LoVo (cell line): ENCODE measurements around the gene PCDHA1.
"Not testable (repeated sequence)": the region's sequence is repeated elsewhere in the genome, so short reads cannot be mapped to it uniquely, and the experiment has no call there.

Experiments used
- DNase-seq: peaks from one replicate; pipeline ENCODE4 v3.0.0-alpha.2; 2016; ENCODE audit warnings: low spot score

PCDHA1 gene

GRCh38 chr5:140808241-140808888 lies 22.4 kb downstream of the PCDHA1 start:
- not testable (repeated sequence) for DNase-seq

DNA sequence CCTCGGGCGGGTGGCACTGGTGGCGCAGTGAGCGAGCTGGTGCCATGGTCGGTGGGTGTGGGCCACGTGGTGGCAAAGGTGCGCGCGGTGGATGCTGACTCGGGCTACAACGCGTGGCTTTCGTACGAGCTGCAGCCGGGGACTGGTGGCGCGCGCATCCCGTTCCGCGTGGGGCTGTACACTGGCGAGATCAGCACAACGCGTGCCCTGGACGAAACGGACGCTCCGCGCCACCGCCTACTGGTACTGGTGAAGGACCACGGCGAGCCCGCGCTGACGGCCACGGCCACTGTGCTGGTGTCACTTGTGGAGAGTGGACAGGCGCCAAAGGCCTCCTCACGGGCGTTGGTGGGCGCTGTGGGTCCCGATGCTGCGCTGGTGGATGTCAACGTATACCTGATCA lies 22.9 kb downstream of the PCDHA1 start:
- DNase-seq, result no peak

GRCh38 chr5:140821375-140822280 lies 35.7 kb downstream of the PCDHA1 start, which contains the start of gene PCDHA5:
TSS of gene PCDHA5 (plus strand) at chr5:140821613.
- DNase-seq, result no peak

DNA sequence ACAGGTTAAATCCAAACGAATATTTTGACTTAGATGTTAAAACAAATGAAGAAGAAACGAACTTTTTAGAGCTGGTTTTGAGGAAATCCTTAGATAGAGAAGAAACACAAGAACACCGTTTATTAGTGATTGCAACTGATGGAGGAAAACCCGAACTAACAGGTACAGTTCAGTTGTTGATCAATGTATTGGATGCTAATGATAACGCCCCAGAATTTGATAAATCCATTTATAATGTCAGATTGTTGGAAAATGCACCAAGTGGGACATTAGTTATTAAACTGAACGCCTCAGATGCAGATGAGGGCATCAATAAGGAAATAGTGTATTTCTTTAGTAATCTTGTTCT lies 36.3 kb downstream of the PCDHA1 start:
- no peak for DNase-seq

DNA sequence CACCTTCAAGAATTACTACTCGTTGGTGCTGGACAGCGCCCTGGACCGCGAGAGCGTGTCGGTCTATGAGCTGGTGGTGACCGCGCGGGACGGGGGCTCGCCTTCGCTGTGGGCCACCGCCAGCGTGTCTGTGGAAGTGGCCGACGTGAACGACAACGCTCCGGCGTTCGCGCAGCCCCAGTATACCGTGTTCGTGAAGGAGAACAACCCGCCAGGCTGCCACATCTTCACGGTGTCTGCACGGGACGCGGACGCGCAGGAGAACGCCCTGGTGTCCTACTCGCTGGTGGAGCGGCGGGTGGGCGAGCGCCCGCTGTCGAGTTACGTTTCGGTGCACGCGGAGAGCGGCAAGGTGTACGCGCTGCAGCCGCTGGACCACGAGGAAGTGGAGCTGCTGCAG lies 37.0 kb downstream of the PCDHA1 start:
- DNase-seq, result not testable (repeated sequence)

- no peak for DNase-seq
Measured at GRCh38 chr5:140823475-140823874, 37.5 kb downstream of the PCDHA1 start.

GRCh38 chr5:140827704-140828361 lies 41.9 kb downstream of the PCDHA1 start, which contains the start of gene PCDHA6:
TSS of gene PCDHA6 (plus strand) at chr5:140827960. CDS start at chr5:140828092, 132 bp downstream.
- DNase-seq, result no peak

- no peak for DNase-seq
Measured at GRCh38 chr5:140828362-140828737, 42.4 kb downstream of the PCDHA1 start.

- DNase-seq, result not testable (repeated sequence)
Measured at GRCh38 chr5:140829511-140830501, 43.9 kb downstream of the PCDHA1 start.

DNA sequence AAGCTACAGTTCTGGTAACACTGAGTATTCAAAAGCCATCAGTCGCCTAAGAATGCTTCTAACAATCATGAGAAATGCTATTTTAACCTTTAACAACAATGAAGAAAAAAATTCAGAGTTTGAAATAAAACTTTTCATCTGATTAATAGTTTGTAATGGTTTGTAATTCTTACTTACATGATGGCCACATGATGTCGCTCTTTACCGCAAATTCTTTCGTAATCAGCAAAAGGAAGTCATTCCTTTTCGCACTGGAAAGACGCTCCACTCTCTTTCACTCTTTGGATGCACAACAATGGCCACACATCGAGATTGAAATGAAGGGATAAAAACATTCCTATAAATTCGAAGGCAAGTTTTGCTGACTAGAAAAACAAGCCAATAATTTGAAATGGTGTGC lies 48.1 kb downstream of the PCDHA1 start, which contains the start of gene PCDHA7:
PCDHA7 (plus strand) TSS at position 277 of the 400 bp plus-strand sequence; CDS start at position 392, 115 bp downstream.
- no peak for DNase-seq

DNA sequence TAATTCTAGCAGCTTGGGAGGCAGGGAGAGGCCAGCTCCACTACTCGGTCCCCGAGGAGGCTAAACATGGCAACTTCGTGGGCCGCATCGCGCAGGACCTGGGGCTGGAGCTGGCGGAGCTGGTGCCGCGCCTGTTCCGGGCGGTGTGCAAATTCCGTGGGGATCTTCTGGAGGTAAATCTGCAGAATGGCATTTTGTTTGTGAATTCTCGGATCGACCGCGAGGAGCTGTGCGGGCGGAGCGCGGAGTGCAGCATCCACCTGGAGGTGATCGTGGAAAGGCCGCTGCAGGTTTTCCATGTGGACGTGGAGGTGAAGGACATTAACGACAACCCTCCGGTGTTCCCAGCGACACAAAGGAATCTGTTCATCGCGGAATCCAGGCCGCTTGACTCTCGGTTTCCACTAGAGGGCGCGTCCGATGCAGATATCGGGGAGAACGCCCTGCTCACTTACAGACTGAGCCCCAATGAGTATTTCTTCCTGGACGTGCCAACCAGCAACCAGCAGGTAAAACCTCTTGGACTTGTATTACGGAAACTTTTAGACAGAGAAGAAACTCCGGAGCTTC lies 48.6 kb downstream of the PCDHA1 start:
- DNase-seq, result not testable (repeated sequence)

- DNase-seq, result no peak
Measured at GRCh38 chr5:140835622-140836510, 49.9 kb downstream of the PCDHA1 start.

GRCh38 chr5:140840978-140841962 lies 55.3 kb downstream of the PCDHA1 start, which contains the start of gene PCDHA8:
TSS of gene PCDHA8 (plus strand) at chr5:140841187. CDS start at chr5:140841322, 135 bp downstream.
- peak; percentile 60 for DNase-seq

DNA sequence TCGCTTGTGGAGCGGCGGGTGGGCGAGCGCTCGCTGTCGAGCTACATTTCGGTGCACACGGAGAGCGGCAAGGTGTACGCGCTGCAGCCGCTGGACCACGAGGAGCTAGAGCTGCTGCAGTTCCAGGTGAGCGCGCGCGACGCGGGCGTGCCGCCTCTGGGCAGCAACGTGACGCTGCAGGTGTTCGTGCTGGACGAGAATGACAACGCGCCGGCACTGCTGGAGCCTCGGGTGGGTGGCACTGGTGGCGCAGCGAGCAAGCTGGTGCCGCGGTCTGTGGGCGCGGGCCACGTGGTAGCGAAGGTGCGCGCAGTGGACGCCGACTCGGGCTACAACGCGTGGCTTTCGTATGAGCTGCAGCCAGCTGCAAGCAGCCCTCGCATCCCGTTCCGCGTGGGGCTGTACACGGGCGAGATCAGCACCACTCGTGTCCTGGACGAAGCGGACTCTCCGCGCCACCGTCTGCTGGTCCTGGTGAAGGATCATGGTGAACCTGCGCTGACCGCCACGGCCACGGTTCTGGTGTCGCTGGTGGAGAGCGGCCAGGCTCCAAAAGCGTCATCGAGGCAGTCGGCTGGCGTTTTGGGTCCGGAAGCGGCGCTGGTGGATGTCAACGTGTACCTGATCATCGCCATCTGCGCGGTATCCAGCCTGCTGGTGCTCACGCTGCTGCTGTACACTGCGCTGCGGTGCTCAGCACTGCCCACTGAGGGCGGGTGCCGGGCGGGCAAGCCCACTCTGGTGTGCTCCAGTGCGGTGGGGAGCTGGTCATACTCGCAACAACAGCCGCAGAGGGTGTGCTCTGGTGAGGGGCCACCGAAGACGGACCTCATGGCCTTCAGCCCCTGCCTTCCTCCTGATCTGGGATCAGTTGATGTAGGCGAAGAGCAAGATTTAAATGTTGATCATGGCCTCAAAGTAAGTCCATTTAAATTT lies 57.1 kb downstream of the PCDHA1 start:
- DNase-seq, result no peak

GRCh38 chr5:140848139-140849102 lies 62.5 kb downstream of the PCDHA1 start, which contains the start of gene PCDHA9:
TSS of gene PCDHA9 (plus strand) at chr5:140848382. CDS start at chr5:140848496, 114 bp downstream.
- DNase-seq, result not testable (repeated sequence)
